K562 (cell line): Measurements from ENCODE around the gene CZIB. TPM values are rescaled to one million over a fixed set of nuclear protein-coding genes. Genes with fewer than 3 reads are reported as not detected.

Source experiments
- ATF1 ChIP-seq, 2 experiments: fragments of 450-650 bp in 1 of 2; IDR thresholded peaks; 2 replicates each; pipeline ENCODE4 v1.6.1; 2016; ENCODE audit warnings: missing compliant biosample characterization in 1 of 2, missing genetic modification characterization in 1 of 2
- BACH1 ChIP-seq: fragments of 200-800 bp; sonication (Bioruptor generic); IDR thresholded peaks from 2 replicates; pipeline ENCODE4 v1.6.1; 2016; ENCODE audit warnings: missing genetic modification characterization, missing compliant biosample characterization
- MAFG ChIP-seq: fragments of 450-650 bp; conservative IDR thresholded peaks from 2 replicates; pipeline ENCODE4 v1.6.1; 2016; ENCODE audit warnings: missing genetic modification characterization, missing compliant biosample characterization
- MITF ChIP-seq: IDR thresholded peaks from 2 replicates; pipeline ENCODE4 v1.6.1; 2014; ENCODE audit warnings: antibody characterized with exemption
- MYC ChIP-seq, 2 experiments: fragments of 250-450 bp in 1 of 2; sonication (Bioruptor Pico) in 1 of 2; IDR thresholded peaks; 2 replicates each; pipeline versions ENCODE4 v1.5.1 to v1.6.1; 2012 to 2021; ENCODE audit warnings: low read depth in 2 of 2, borderline replicate concordance in 1 of 2, improper control_type of control experiment in 1 of 2, low read length in 1 of 2, mild to moderate bottlenecking in 1 of 2, moderate library complexity in 1 of 2
- NUFIP1 ChIP-seq: fragments of 450-650 bp; IDR thresholded peaks from 2 replicates; pipeline ENCODE4 v1.6.1; 2018; ENCODE audit not compliant: partially characterized antibody
- PHF21A ChIP-seq: fragments of 450-650 bp; IDR thresholded peaks from 2 replicates; pipeline ENCODE4 v1.6.1; 2017; ENCODE audit warnings: low read depth, borderline replicate concordance
- RBFOX2 ChIP-seq: fragments of 200-400 bp; formaldehyde crosslinking; IDR thresholded peaks from 2 replicates; pipeline ENCODE4 v1.6.1; 2017; ENCODE audit warnings: low read depth, mild to moderate bottlenecking, low read length, moderate library complexity
- RBM25 ChIP-seq: fragments of 200-400 bp; formaldehyde crosslinking; IDR thresholded peaks from 2 replicates; pipeline ENCODE4 v1.6.1; 2018; ENCODE audit warnings: low read length, low read depth, moderate library complexity; ENCODE audit not compliant: severe bottlenecking
- SAFB ChIP-seq: fragments of 200-400 bp; formaldehyde crosslinking; IDR thresholded peaks from 2 replicates; pipeline ENCODE4 v1.6.1; 2017; ENCODE audit warnings: low read depth, low read length, borderline replicate concordance
- UBTF ChIP-seq, 2 experiments: IDR thresholded peaks; 2 replicates each; pipeline ENCODE4 v1.6.1; 2012; ENCODE audit warnings: improper control_type of control experiment in 2 of 2, low read depth in 2 of 2, low read length in 2 of 2, borderline replicate concordance in 1 of 2
- ZC3H11A ChIP-seq: IDR thresholded peaks from 2 replicates; pipeline ENCODE4 v1.6.1; 2012; ENCODE audit warnings: low read depth, low read length, improper control_type of control experiment
- ZC3H4 ChIP-seq: sonication (generic); formaldehyde crosslinking; IDR thresholded peaks from 2 replicates; pipeline ENCODE4 v1.9.0; 2021; ENCODE audit warnings: missing genetic modification reagents, borderline replicate concordance
- ZKSCAN8 ChIP-seq: fragments of 200-800 bp; sonication (Bioruptor generic); IDR thresholded peaks from 2 replicates; pipeline ENCODE4 v1.6.1; 2016; ENCODE audit warnings: missing genetic modification characterization, missing compliant biosample characterization
- ZNF408 ChIP-seq: fragments of 250-450 bp; sonication (Bioruptor Pico); IDR thresholded peaks from 2 replicates; pipeline ENCODE4 v1.4.0; 2020; ENCODE audit warnings: low read depth, mild to moderate bottlenecking, moderate library complexity
- ZNF436 ChIP-seq: fragments of 250-450, 450-650 bp; sonication (Bioruptor Pico); formaldehyde crosslinking; IDR thresholded peaks from 2 replicates; pipeline ENCODE4 v1.7.0; 2020; ENCODE audit warnings: mild to moderate bottlenecking
- ZZZ3 ChIP-seq: fragments of 450-650 bp; IDR thresholded peaks from 2 replicates; pipeline ENCODE4 v1.6.1; 2016; ENCODE audit warnings: antibody characterized with exemption, mild to moderate bottlenecking, moderate library complexity
- polyA plus RNA-seq, 8 experiments: library from polyadenylated mRNA; depleted of rRNA in 4 of 8; stranded (reverse) in 5 of 8; unstranded in 3 of 8; fragments of >200 nt; fragmentation: Nextera tagmentation in 2 of 8; fragmentation: Illumina TruSeq in 1 of 8; extraction: Ambion mirVana in 2 of 8; extraction: Trizol in 1 of 8; gene quantifications; 2 replicates each; pipeline versions ENCODE4 v1.2.1 to v1.2.3, GENCODE V29; 2011 to 2014; ENCODE audit warnings: inconsistent platforms in 1 of 8, missing spikeins in 1 of 8
- total RNA-seq, 7 experiments: library from RNA; depleted of rRNA in 6 of 7; stranded (reverse); fragments of >200 nt in 6 of 7; fragmentation: Illumina TruSeq in 2 of 7; extraction: Trizol in 2 of 7; gene quantifications; 2 replicates each; pipeline versions ENCODE4 v1.2.1 to v1.2.3, GENCODE V29; 2011 to 2021; ENCODE audit warnings: low replicate concordance in 1 of 7
- TF ChIP-seq, protein P1 (sequence below): fragments of 450-650 bp; formaldehyde crosslinking; IDR thresholded peaks from 2 replicates; pipeline ENCODE4 v1.4.0; 2020; ENCODE audit warnings: mild to moderate bottlenecking, moderate library complexity
- TF ChIP-seq, protein P2 (sequence below), 2 experiments: fragments of 250-450 bp in 1 of 2; fragments of 450-650 bp in 1 of 2; sonication (Bioruptor Pico) in 1 of 2; IDR thresholded peaks; 2 replicates each; pipeline versions ENCODE4 v1.6.1 to v1.8.0; 2016 to 2021; ENCODE audit warnings: mild to moderate bottlenecking in 2 of 2, moderate library complexity in 2 of 2, missing compliant biosample characterization in 1 of 2, missing genetic modification characterization in 1 of 2
- TF ChIP-seq, protein P3 (sequence below): sonication (generic); formaldehyde crosslinking; IDR thresholded peaks from 2 replicates; pipeline ENCODE4 v1.8.1; 2023; ENCODE audit warnings: mild to moderate bottlenecking, missing genetic modification reagents

CZIB gene
- total and polyA plus RNA-seq, 9 of the 15 experiments (the other 6 are each of a cell fraction or from before 2014, with no cell fraction given): 52.6 to 111 (median 80.0) TPM

- TF ChIP-seq UBTF (IDR thresholded peaks at IDR 0.05; ENCODE audit: borderline replicate concordance in 1 of 2, low read depth in 2 of 2, low read length in 2 of 2): no peak; a peak in 1 of 4 replicates
- TF ChIP-seq ZZZ3: no peak
- no peak for TF ChIP-seq MAFG (tag)
- TF ChIP-seq ZC3H4: 0 out of 2 replicates have a peak, but pooled peaks have one; percentile 13
- no peak for TF ChIP-seq NUFIP1
- no peak for TF ChIP-seq ZNF408
- TF ChIP-seq, protein P1, sequence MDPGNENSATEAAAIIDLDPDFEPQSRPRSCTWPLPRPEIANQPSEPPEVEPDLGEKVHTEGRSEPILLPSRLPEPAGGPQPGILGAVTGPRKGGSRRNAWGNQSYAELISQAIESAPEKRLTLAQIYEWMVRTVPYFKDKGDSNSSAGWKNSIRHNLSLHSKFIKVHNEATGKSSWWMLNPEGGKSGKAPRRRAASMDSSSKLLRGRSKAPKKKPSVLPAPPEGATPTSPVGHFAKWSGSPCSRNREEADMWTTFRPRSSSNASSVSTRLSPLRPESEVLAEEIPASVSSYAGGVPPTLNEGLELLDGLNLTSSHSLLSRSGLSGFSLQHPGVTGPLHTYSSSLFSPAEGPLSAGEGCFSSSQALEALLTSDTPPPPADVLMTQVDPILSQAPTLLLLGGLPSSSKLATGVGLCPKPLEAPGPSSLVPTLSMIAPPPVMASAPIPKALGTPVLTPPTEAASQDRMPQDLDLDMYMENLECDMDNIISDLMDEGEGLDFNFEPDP: no peak
- TF ChIP-seq RBM25: no peak
- TF ChIP-seq PHF21A: no peak
- TF ChIP-seq ATF1 (CRISPR knock-in tag; IDR thresholded peaks at IDR 0.05): no peak
- TF ChIP-seq ATF1 (tag; IDR thresholded peaks at IDR 0.05): peak; percentile 72
- no peak for TF ChIP-seq MITF
- no peak for TF ChIP-seq SAFB
- TF ChIP-seq MYC (IDR thresholded peaks at IDR 0.05; ENCODE audit: low read depth, low read length): no peak
- TF ChIP-seq MYC (CRISPR knock-in tag; IDR thresholded peaks at IDR 0.05; ENCODE audit: borderline replicate concordance, low read depth): no peak
- no peak for TF ChIP-seq ZKSCAN8 (CRISPR knock-in tag)
- no peak for TF ChIP-seq ZC3H11A
- TF ChIP-seq, protein P2, sequence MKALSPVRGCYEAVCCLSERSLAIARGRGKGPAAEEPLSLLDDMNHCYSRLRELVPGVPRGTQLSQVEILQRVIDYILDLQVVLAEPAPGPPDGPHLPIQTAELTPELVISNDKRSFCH (CRISPR knock-in tag; IDR thresholded peaks at IDR 0.05): no peak
- TF ChIP-seq, protein P2 (tag; IDR thresholded peaks at IDR 0.05): no peak
- peak; percentile 99 for TF ChIP-seq RBFOX2
- TF ChIP-seq BACH1 (tag): no peak
- TF ChIP-seq ZNF436 (CRISPR knock-in tag): no peak
- TF ChIP-seq, protein P3, sequence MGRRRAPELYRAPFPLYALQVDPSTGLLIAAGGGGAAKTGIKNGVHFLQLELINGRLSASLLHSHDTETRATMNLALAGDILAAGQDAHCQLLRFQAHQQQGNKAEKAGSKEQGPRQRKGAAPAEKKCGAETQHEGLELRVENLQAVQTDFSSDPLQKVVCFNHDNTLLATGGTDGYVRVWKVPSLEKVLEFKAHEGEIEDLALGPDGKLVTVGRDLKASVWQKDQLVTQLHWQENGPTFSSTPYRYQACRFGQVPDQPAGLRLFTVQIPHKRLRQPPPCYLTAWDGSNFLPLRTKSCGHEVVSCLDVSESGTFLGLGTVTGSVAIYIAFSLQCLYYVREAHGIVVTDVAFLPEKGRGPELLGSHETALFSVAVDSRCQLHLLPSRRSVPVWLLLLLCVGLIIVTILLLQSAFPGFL (CRISPR knock-in tag): no peak
These were observed 23.7 kb downstream of the CZIB start, which contains the start of gene CPT2 (continued) for GRCh38 chr1:53196485-53197290.
